GM10847 (cell line): ENCODE measurements around the gene DNAJC5G.

ENCODE experiments used
- POLR2A ChIP-seq: IDR thresholded peaks from 2 replicates; pipeline ENCODE4 v1.6.1; 2011; ENCODE audit not compliant: insufficient read length; ENCODE audit errors: extremely low read depth

The DNAJC5G gene

GRCh38 chr2:27245626-27246025 is 29.6 kb upstream of the DNAJC5G start:
- no peak for TF ChIP-seq POLR2A

GRCh38 chr2:27247893-27248292 is 27.3 kb upstream of the DNAJC5G start:
- TF ChIP-seq POLR2A = no peak

GRCh38 chr2:27249159-27249890 is 25.9 kb upstream of the DNAJC5G start:
- TF ChIP-seq POLR2A = no peak

- TF ChIP-seq POLR2A = no peak
These were observed 25.2 kb upstream of the DNAJC5G start for GRCh38 chr2:27249891-27250651.

- TF ChIP-seq POLR2A = no peak
These were observed 24.4 kb upstream of the DNAJC5G start for GRCh38 chr2:27250652-27251379.

- TF ChIP-seq POLR2A = no peak
These were observed 23.5 kb upstream of the DNAJC5G start for GRCh38 chr2:27251766-27252165.

- no peak for TF ChIP-seq POLR2A
These were observed 20.0 kb upstream of the DNAJC5G start for GRCh38 chr2:27255187-27255586.

GRCh38 chr2:27255660-27256059 is 19.6 kb upstream of the DNAJC5G start:
- no peak for TF ChIP-seq POLR2A

- no peak for TF ChIP-seq POLR2A
These were observed 18.3 kb upstream of the DNAJC5G start for GRCh38 chr2:27256855-27257454.

GRCh38 chr2:27258051-27258450 is 17.2 kb upstream of the DNAJC5G start:
- no peak for TF ChIP-seq POLR2A

- TF ChIP-seq POLR2A = no peak
These were observed 13.8 kb upstream of the DNAJC5G start for GRCh38 chr2:27261241-27261925.

- no peak for TF ChIP-seq POLR2A
These were observed 13.3 kb upstream of the DNAJC5G start for GRCh38 chr2:27261926-27262298.

- TF ChIP-seq POLR2A = no peak
These were observed 12.6 kb upstream of the DNAJC5G start, which contains the start of gene SLC30A3 for GRCh38 chr2:27262379-27263286. TSS of gene SLC30A3 (minus strand) at chr2:27263047. CDS start at chr2:27262906, 141 bp downstream.

- no peak for TF ChIP-seq POLR2A
These were observed 11.7 kb upstream of the DNAJC5G start for GRCh38 chr2:27263287-27264252.
